ENCODE measurements around the gene TBX21. TPM values are rescaled to one million over a fixed set of nuclear protein-coding genes. Genes with fewer than 3 reads are reported as not detected.

Gene TBX21
- total and polyA plus RNA-seq, 9 of the 15 experiments (the other 6 are each of a cell fraction or from before 2014, with no cell fraction given), result 0.07 TPM; not detected in 8

DNA sequence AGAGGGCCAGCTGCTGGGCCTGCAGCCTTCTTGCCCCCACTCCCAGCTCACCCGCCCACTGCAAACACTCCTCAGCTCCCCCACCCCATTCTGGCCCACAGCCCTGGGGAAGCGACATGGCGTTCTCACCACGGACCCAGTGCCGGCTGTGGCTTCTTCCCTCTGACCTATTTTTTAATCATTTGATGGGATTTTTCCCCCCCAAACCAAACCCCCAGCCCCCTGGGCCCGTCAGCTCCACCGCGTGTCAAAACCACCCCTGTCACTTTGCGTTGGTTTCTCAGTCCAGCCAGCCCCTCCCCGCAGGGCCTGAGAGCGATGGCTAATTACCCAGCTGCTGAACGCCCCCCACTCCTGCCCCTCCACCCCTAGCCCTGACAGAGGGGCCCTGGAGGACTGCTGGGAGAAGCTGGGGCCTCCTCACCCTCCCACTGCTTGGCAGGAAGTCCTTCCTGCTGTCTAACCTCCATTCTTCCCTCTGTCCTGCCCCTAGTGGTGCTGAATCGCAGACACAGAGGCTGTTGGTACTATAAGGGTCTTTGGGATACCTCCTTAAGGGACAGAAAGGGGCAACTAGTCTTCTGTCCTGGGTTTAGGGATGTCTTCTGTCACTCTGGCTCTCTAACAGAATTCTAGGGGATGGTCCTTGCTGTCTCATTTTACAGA is 7.5 kb upstream of the TBX21 start:
- in situ Hi-C loops (cut with MboI), result no loop called here
- POLR2A ChIA-PET, result interaction anchor here (0.5 to 2.6 kb wide), 3 partner anchors 10 to 864 kb away, joined by 3 to 7 read pairs (median 4); no protein-coding TSS in a partner anchor
- intact Hi-C loops (cut with micrococcal nuclease), result no loop called here

More for the DNA sequence above, 7.5 kb upstream of the TBX21 start:
- Histone ChIP-seq H3K9ac (ENCODE audit: insufficient read depth in 1 of 2, low read depth in 2 of 2, low read length in 2 of 2) (0 out of 4 replicates have a peak overlapping the region, but pooled peaks of 1 of the 2 experiments have one; percentile 15), H3K4me3 (no peak overlapping the region), H3K9me3 (replicated peaks; ENCODE audit: control insufficient read depth, insufficient read depth, low read depth, low read length) (no peaks in the 10 kb centered on the region), H3K4me1 (replicated peaks in 1 of 2; ENCODE audit: control insufficient read depth in 2 of 2, insufficient read depth in 2 of 2, low read length in 2 of 2) (peaks cover 2 to 18% of the 10 kb centered on the region in 2 experiments; a peak in 4 of 5 replicates), H4K20me1 (replicated peaks; ENCODE audit: control insufficient read depth, insufficient read depth, low read length) (peaks cover 7% of the 10 kb centered on the region; the same call in 1 of the 2 replicates), H3K4me2 (ENCODE audit: insufficient read depth, low read length) (no peak overlapping the region), H3K9me1 (ENCODE audit: control insufficient read depth, insufficient read depth, low read length) (no peaks in the 10 kb centered on the region), H3K36me3 (ENCODE audit: control insufficient read depth, insufficient read depth, low read length) (no peaks in the 10 kb centered on the region), H3K79me2 (ENCODE audit: control insufficient read depth, insufficient read depth, low read length) (no peaks in the 10 kb centered on the region), H3K27ac (ENCODE audit: extremely low read depth, low read depth, low read length) (no peak overlapping the region), H2AFZ (ENCODE audit: low read depth, low read length) (no peak overlapping the region), H3K27me3 (ENCODE audit: control insufficient read depth in 2 of 2, insufficient read depth in 2 of 2, low read length in 2 of 2) (peaks cover 23 to 72% of the 10 kb centered on the region in 2 experiments)
- FAIRE-seq (no peak), DNase-seq (ENCODE audit: extremely low read depth in 1 of 4, low spot score in 3 of 4) (no peak), ATAC-seq (peak; percentile 44; the same call in 2 of the 3 replicates)
- TF ChIP-seq, protein P1, sequence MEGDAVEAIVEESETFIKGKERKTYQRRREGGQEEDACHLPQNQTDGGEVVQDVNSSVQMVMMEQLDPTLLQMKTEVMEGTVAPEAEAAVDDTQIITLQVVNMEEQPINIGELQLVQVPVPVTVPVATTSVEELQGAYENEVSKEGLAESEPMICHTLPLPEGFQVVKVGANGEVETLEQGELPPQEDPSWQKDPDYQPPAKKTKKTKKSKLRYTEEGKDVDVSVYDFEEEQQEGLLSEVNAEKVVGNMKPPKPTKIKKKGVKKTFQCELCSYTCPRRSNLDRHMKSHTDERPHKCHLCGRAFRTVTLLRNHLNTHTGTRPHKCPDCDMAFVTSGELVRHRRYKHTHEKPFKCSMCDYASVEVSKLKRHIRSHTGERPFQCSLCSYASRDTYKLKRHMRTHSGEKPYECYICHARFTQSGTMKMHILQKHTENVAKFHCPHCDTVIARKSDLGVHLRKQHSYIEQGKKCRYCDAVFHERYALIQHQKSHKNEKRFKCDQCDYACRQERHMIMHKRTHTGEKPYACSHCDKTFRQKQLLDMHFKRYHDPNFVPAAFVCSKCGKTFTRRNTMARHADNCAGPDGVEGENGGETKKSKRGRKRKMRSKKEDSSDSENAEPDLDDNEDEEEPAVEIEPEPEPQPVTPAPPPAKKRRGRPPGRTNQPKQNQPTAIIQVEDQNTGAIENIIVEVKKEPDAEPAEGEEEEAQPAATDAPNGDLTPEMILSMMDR (IDR thresholded peaks at IDR 0.05 in 2 of 3, conservative IDR thresholded peaks at IDR 0.05 in 1 of 3; ENCODE audit: insufficient read depth in 2 of 3, low read depth in 1 of 3, low read length in 3 of 3), result peak in 2 of 3 experiments; percentile 9 to 39; a peak in 1 of 6 replicates
- peak; percentile 77 for TF ChIP-seq BCOR (IDR thresholded peaks at IDR 0.05)
- TF ChIP-seq FOXJ2 (tag; IDR thresholded peaks at IDR 0.05), result no peak
- no peak for TF ChIP-seq ETS2 (tag; IDR thresholded peaks at IDR 0.05; ENCODE audit: borderline replicate concordance, poor library complexity, severe bottlenecking)
- TF ChIP-seq, protein P2, sequence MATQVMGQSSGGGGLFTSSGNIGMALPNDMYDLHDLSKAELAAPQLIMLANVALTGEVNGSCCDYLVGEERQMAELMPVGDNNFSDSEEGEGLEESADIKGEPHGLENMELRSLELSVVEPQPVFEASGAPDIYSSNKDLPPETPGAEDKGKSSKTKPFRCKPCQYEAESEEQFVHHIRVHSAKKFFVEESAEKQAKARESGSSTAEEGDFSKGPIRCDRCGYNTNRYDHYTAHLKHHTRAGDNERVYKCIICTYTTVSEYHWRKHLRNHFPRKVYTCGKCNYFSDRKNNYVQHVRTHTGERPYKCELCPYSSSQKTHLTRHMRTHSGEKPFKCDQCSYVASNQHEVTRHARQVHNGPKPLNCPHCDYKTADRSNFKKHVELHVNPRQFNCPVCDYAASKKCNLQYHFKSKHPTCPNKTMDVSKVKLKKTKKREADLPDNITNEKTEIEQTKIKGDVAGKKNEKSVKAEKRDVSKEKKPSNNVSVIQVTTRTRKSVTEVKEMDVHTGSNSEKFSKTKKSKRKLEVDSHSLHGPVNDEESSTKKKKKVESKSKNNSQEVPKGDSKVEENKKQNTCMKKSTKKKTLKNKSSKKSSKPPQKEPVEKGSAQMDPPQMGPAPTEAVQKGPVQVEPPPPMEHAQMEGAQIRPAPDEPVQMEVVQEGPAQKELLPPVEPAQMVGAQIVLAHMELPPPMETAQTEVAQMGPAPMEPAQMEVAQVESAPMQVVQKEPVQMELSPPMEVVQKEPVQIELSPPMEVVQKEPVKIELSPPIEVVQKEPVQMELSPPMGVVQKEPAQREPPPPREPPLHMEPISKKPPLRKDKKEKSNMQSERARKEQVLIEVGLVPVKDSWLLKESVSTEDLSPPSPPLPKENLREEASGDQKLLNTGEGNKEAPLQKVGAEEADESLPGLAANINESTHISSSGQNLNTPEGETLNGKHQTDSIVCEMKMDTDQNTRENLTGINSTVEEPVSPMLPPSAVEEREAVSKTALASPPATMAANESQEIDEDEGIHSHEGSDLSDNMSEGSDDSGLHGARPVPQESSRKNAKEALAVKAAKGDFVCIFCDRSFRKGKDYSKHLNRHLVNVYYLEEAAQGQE (IDR thresholded peaks at IDR 0.05; ENCODE audit: borderline replicate concordance), result peak; percentile 74
- TF ChIP-seq, protein P2 (CRISPR knock-in tag; IDR thresholded peaks at IDR 0.05; ENCODE audit: low read depth), result no peak
- peak; percentile 27; the same call in 1 of the 2 replicates for TF ChIP-seq MIER1 (IDR thresholded peaks at IDR 0.05; ENCODE audit: low read depth)
- TF ChIP-seq KDM1A (IDR thresholded peaks at IDR 0.05), result peak; percentile 20 to 23; a peak in 2 of 4 replicates
- peak; percentile 42 for TF ChIP-seq RBM25 (IDR thresholded peaks at IDR 0.05; ENCODE audit: low read depth, low read length, severe bottlenecking)
- 12% methylated on average over 10 of the region's 13 CpGs for WGBS (ENCODE audit: insufficient coverage, low coverage, missing lambda C conversion rate)
- BruUV-seq (replicated peaks), result no TSS peak
- CTCF ChIA-PET (ENCODE audit: low intra/inter-chr PET ratio), result no interaction called here

Measured in K562 (cell line).